GM19397 (cell line): ENCODE results near the gene MAP7.
"Not testable (repeated sequence)": the region's sequence is repeated elsewhere in the genome, so short reads cannot be mapped to it uniquely, and the experiment has no call there.

Source experiments
- ATAC-seq: cut with Tn5 transposase; IDR thresholded peaks from one replicate; pipeline ENCODE4 v1.9.1; 2021; ENCODE audit warnings: mild to moderate bottlenecking, moderate library complexity; ENCODE audit not compliant: unreplicated experiment

MAP7 gene

DNA sequence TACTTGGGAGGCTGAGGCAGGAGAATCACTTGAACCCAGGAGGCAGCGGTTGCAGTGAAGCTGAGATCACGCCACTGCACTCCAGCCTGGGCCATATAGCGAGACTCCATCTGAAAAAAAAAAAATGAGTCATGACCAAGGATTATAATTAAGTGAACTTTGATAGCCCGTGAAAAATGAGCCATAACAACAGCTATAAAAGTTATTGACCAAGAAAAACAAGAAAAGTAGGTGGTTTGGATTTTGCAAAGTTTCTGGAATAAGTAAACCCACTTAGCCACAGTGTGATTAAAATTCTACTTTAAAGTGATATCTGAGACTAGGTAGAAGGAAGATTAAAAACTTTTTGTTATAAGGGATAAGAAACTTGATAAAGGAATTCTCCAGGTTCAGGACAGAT, 234.6 kb downstream of the MAP7 start:
- no peak for ATAC-seq

DNA sequence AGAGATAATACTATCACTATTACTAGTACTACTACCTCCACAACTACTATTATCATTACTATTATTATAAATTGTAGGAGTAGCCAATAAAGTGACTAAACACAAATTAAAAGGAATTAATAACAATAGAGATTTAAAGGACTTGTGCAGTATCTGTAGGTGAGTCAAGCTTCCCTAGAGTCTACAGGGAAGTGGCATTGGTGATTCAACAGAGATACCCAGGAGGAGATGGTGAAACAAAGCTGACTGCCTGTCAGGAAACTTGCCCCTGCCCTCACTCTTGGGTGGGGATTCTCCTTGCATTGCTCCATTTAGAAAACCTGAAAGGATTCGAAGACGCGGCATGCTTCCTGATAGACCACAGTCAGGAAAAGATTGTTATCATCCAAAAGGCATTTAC, 237.2 kb downstream of the MAP7 start:
- no peak for ATAC-seq

DNA sequence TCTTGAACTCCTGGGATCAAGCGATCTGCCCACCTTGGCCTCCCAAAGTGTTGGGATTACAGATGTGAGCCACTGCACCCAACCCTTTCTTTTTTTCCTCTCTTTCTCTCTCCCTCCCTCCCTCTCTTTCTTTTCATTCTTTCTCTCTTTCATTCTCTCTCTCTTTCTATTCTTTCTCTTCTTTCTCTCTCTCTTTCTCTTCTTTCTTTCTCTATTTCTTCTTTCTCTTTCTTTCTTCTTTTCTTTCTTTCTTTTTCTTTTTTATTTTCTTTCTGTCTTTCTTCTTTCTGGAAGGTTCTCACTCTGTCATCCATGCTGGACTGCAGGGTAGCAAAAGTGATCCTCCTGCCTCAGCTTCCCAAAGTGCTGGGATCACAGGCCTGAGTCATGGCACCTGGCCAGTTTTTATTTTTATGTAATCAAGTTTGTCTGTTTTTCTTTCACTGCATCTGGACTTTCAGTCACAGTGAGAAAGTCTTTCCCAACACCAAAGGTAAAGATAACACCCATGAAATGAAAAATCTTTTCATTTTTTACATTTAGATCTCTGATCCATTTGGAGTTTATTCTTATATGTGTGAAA, 240.4 kb downstream of the MAP7 start:
- ATAC-seq = no peak

DNA sequence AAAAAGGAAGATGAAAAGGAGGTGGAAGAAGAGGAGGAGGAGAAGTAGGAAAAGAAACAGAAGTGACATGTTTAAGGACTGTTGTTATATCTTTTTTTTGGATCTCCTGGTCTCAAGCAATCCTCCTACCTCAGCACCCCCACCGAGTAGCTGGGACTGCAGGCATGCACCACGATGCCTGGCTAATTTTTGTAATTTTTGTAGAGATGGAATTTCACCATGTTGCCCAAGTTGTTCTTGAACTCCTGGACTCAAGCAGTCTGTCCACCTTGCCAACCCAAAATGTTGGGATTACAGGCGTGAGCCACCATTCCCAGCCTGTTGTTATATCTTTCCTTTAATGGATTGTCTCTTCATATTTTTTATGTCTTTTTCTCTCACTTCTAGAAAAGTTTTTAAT, 241.1 kb downstream of the MAP7 start:
- ATAC-seq = no peak

DNA sequence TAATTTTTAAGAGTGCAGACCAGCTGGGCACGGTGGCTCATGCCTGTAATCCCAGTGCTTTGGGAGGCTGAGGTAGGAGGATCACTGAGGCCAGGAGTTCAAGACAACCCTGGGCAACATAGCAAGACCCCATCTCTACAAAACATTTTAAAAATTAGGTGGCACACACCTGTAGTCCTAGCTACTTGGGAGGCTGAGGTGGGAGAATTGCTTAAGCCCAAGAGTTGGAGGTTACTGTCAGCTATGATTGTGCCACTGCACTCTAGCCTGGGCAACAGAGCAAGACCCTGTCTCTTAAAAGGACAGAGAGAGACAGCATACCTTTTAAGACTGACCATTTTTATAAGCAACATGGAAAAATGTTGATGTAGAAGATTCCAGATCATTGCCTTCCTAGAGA, 241.8 kb downstream of the MAP7 start:
- not testable (repeated sequence) for ATAC-seq

DNA sequence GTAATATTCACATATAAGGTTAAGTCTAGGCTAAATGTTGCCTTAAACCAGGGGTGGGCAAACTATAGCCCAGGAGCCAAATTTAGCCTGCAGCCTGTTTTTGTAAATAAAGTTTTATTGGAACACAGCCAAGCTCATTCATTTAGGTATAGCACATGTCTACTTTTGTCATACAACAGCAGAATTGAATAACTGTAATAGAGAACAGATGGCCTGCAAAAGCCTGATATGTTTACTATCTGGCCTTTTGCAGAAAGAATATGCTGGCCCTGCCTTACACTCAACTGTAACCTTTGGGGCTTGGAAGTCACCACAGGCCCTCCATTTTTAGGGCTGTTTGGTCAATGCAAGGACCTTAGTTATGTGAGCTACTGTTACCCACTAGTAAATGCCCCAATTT, 242.9 kb downstream of the MAP7 start:
- no peak for ATAC-seq

DNA sequence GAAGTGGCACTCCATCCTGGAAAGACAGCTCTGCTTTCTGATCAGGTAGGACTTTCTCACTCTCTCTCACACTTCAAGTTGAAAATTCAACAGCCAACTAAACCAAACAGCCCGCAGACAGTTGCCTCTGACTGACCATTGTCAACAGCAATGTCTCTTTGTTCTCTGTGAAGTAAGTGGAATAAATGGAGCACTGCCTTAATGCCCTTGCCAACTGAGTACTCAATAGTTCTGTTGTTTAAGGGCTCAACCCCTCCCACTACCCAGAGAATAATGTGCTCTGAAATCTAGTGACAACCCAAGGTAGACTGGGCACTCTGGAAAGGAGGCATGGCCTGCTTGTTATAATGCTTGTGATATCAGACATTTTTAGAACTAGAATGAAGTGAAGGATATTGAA, 243.8 kb downstream of the MAP7 start:
- no peak for ATAC-seq

DNA sequence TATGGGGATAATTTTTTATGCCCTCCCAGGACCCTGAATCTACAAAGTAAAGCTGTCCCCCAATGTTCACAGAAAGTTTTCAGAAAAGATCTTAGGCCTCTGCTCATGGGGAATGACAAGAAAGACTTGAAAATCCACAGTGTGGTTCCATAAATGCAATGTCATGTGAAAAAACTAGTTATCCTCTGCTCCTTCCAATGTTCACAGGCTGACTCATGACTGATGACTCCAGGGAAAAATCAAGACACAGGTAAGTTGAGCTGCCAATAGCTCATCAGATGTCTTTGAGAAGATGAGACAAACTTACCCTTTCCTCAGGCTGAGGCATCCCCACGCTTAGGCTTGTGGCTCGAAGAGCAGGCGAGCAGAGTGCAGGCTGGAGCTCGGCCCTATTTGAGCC, 245.8 kb downstream of the MAP7 start:
- no peak for ATAC-seq

DNA sequence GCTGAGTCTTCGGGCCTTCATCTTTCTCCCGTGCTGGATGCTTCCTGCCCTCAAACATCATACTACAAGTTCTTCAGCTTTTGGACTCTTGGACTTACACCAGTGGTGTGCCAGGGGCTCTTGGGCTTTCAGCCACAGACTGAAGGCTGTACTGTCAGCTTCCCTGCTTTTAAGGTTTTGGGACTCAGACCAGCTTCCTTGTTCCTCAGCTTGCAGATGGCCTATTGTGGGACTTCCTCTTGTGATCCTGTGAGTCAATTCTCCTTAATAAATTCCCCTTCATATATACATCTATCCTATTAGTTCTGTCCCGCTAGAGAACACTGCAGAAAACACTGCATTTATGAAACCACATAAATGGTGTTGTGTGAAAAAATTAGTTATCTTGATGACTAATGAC, 246.7 kb downstream of the MAP7 start:
- no peak for ATAC-seq

DNA sequence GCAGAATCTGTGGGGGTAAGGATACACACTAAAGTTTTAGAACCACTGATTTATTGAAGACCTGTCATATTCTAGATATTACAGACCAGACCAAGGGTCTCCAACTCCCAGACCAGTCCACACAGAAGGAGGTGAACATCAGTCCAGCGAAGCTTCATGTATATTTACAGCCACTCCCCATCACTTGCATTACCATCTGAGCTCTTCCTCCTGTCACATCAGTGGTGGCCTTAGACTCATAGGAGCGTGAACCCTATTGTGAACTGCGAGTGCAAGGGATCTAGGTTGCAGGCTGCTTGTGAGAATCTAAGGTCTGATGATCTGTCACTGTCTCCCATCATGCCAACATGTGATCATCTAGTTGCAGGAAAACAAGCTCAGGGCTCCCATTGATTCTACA, 255.6 kb downstream of the MAP7 start:
- no peak for ATAC-seq
